HS-27A (cell line): Measurements from ENCODE around the gene FXYD6.

Experiments
- DNase-seq: peaks from one replicate; pipeline ENCODE4 v3.0.0-alpha.2; 2012; ENCODE audit warnings: low read depth, missing footprints

Gene FXYD6

DNA sequence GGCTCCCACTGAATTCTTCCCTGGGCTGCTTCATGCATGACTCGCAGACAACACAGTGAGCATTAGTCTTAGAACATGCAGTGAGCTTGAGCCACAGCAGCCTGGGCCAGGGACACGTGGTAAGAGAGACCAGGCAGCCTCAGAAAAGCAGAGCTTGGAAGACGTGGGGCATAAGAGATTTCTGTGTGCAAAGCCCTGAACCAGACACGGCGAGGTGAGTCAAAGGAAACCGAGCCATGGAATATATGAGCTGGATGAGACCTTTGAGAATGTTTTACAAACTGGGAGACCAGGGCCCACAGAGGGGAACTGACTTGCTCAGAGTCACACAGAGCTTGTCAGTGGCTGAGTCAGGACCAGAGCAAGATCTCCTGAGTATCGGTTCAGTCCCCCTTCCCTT lies 8.5 kb upstream of the FXYD6 start:
- no peak for DNase-seq

DNA sequence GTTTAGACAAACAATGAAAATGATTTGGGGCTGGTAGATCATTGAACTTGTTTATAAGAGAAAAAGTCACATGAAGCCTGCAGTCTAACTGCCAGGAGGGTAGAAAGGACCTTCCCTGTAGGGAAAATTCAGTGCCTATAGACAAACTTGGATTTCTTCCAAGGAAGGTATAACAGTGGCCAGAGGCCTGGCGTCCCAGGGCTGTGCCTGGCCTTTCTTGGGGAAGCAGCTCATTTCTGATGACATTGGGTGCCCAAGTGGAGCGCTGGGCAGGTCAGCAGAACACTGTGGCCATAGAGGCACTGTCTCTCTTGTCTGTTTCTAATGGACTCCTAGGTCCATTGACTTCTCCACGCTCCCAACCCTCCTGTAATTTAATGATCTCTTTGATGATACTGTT lies 6.6 kb upstream of the FXYD6 start:
- no peak for DNase-seq

DNA sequence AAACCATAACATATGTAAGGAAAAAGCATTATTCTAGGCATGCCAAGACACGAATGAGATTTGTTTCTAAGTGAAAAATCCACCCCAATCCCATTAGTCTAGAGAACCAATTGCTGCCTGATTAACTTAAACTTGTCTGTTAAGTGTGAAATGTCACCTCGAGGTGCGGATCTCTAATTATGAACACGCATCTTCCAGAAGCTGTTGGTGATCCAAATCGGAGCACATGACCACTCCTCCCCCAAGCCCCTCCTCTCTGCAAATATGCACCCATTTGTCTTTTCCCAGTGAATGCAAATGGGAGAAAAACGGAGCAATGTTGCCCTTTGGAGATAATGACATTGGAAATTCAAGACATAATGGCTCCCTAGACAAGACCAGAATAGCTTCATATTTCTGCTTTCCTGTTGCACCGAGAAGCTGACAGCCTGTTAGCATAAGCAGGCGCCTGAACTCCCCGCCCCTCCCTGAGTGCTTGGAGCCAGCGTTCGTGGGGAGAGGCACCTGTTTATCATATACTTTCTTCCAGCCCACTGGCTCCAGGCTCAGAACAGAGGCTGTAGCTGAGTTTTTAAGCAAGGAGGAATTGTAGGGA lies 6.0 kb upstream of the FXYD6 start:
- no peak for DNase-seq

DNA sequence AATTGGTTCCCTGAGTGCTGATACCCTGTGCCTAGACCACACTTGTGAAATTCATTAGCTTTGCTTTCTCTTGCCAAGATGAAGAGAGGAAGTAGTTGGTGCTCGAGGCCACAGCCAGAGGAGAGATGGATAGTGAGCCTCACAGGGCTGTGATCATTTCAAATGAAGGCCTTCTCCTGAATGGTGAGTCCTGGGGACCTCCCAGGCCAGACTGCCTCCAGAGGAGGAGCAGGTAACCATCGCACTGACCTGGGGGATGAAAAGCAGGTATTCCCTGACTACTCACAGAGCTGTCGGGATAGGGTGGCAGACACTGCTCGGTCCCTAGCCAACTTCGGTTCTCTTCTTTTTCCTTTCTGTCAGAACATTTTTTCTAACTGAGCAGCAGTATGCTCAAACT lies 4.8 kb upstream of the FXYD6 start:
- no peak for DNase-seq

DNA sequence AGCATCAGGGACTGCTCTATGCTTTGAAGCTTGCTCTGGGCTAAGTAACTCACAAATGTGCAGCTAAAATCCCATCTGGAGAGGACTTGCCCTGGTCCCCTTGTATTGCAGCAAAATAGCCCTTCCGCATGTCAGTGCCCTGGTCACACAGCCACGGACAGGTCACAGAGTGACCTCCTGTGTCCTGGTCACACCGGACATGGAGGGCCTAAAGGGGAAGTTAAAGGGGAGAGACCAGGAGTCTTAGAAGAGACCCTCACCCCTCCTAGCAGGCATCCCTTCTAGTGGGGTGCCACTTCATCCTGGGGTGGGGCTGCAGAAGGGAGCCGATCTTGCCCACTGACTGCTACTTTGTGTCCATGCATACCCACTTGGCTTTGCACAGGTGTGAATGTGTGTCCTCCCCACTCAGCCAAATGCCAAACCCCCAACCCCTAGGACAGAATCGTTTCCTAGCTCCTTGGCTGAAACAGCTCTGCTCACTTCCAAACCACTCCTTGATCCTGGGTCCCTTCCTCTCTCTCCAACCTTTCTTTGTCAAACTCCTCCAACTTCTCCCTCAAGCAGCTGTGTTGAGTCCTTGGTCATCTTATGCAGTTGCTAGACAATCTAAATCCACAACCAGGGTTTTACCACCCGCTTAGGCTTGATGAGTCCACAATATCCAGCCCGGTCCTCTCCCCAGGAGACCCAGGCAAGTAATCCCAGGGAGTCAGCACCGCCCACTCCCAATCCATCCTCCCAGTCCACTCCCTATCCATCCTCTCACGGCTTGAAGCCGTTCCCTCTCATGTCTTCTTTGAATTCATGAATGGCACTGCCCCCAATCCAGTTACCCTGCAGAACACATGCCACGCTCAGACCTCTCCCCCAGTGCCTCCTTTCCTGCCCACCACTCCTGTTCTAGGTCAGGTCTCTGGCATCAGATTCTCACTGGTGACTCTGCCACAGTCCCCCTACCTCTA lies 3.3 kb upstream of the FXYD6 start:
- no peak for DNase-seq

DNA sequence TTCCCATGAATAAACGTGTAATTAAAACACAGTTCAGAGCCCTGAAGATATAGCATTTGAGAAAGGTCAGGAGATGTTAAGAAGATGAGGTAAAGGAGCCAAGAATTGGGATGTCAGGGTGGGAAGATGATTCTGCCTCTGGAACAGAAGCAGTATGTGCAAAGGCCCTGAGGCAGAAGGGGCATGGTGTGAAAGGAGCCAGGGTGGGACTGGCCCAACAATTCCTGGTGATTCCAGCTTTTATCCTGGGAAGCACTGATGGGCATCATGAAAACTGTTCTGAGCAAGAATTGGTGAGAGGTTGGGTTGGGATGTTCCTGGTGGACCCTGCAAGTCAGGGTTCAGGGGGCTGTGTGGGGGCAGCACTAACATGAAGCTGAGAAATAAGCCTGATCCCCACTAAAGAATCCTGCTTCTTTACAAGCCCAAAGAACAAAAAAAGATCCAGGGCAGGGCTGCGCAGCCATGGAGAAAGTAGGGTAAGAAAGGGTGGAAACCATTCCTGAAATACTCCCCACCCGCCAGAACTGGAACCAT lies 2.5 kb upstream of the FXYD6 start:
- DNase-seq, result no peak

DNA sequence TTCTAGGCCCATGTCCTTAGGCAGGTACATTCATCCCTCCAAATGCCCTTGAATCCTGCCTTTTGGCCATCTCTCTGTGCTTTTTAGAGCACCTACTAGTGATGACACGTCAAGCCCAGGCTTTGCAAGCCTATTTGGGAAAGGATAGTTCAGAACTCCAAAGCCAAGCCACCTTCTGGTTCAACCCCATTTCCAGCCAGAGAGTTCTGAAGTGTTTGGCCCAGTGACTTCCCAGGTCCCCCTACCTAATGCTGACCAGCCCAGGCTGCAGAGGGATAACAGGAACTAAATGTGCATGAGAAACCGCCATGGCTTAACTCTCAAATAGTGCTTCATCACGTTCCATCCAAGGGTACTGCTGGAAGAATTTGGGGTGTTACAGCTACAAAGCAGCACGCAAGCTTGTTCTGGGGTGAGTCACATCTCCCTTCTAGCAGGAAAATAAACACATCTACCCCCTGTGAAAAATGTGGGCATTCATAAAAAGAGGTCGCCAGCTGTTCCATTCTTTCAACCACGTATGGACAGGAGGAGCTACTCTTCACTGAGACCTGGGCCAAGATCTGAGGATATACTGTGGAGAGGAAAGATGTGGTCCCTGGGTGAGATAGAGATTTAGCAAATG lies 2.0 kb upstream of the FXYD6 start:
- DNase-seq, result no peak

DNA sequence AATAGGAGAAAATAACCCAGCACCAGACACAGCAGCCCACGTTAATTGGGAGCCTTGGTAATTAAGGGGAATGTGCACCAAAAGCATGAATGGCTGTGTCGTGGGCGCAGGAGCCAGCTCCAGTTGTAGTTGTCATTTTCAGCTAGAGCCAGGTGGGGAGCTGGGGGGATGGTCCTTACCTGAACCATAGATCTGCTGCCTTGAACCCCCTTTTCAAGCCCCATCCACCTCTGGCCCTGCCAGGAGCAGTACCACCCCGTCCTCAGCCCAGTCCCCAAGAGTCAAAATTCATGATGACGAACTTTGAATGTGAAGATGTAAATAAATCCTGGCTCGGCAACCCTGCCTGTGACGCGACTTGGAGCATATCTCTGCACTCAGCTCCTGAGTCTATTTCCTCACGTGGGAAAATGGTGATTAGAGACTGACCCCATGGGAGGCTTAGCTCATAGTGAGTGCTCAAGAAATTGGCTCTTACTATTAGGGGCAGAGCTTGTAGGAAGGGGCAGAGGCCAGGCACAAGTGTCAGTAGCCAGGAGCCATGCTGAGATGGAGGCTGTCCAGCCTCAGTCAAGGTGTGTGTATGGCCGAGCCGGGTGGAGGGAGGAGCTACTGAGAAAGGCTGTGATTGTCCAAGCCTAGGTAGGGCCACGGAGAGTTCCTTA lies 794 bp upstream of the FXYD6 start:
- no peak for DNase-seq

DNA sequence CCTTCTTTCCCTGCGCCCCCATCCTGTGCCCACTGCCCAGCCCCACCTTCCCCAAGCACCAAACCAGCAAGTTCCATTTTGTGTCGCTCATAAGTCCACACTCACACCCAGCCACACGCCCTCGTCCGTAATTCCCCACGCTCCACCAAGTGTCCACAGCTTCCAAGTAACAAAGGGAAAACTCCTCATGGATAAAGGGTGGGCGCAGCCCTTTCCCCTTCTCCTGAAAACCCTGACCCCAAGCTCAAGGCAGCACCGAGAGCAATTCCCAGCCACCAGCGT lies 458 bp downstream of the FXYD6 start:
- no peak for DNase-seq

DNA sequence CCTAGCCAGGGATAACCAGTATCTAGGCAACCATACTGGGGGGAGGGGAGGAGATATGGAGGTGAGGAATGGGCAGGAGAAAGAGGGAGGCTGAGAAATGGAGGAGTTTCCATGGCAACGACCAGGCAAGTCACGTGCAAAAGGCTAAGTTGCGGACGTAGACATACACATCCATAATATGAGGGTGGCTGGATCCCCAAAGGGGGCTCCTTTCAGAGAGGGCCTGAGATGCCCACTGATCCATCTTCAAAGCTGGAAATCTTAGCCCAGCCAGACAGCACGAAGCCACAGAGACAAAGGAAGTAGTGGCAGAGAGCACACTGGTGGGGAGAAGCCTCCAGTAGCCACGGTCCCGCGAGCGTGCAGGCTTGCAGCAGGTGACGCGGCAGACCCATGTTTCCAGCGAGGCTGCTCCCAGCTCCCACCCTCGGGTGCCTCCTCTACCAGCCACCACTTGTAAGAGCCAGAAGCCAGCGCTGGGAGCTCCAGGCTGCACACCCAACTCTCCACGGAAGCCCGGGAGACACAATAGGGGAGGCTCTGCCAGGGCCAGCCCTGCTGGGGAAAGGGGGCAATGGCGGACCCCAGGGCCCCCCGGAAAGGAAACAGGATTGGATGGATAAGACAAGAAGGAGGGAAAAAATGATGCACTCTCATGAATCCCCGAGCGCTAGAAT lies 938 bp downstream of the FXYD6 start:
- DNase-seq, result no peak

DNA sequence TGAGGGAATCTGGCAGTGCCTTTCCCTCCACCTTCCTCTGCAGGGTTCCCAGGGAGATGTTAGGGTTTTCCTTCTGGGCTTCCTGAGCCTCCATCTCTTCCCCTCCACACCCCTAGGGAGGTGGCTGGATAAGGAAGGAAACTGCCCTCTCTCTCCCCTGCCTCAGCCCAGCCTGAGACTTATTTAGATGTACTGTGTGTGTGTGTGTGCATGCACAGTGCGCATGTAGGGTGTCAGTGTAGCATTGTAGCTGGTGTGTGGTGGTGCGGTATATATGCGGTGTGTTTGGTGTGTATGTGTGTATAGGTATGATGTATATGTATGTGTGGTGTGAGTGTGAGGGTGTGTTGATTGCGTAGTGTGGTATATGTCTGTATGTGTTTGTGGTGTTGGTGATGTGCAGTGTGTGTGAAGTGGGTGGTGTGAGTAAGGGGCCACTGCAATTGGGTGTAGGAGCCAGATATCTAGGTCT lies 1.5 kb downstream of the FXYD6 start:
- DNase-seq, result no peak

DNA sequence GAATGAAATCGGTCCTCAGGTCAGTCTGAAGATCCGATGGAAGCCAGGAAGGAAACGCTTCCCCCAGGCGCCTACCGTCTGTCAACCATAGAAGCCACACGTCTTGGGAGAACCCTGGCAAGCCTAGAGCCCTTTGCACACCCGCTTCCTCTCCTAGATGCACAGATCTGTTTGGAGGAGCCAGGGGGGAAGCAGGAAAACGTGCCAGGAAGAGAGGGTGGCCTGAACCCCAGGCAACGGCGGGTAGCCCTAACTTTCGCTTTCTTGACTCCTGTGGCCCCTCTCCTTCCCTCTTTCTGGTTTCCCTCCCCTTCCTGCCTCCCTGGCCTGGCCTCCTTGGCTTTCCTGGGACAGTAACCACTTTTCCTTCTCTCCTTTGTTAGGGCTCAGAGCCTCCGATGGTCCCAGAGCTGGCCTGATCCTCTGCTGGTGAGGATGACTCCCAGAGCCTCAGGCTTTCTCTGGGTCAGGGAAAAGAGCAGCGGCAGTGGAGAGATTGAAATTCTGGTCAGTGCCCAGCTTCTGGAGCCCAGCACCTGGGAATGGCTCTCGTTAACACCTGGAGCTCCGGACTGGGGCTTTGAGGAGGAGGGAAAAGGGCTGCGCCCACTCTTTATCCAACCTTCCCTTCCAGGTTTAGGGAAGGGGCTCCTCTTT lies 2.1 kb downstream of the FXYD6 start:
- DNase-seq, result no peak

DNA sequence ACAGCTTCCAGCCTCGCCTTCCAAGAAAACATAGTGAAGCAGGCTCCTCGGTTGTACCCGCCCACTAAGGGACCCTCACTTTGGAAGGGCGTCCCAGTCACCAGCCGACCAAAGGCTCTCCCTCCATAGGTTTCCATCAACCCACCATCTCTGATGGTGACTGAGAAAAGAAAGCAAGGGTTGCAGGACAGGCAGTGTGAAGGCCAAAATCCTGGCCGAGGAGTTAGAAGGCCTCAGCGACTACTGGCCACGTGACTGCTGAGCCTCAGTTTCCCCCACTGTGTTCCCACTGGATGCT lies 2.7 kb downstream of the FXYD6 start:
- no peak for DNase-seq

DNA sequence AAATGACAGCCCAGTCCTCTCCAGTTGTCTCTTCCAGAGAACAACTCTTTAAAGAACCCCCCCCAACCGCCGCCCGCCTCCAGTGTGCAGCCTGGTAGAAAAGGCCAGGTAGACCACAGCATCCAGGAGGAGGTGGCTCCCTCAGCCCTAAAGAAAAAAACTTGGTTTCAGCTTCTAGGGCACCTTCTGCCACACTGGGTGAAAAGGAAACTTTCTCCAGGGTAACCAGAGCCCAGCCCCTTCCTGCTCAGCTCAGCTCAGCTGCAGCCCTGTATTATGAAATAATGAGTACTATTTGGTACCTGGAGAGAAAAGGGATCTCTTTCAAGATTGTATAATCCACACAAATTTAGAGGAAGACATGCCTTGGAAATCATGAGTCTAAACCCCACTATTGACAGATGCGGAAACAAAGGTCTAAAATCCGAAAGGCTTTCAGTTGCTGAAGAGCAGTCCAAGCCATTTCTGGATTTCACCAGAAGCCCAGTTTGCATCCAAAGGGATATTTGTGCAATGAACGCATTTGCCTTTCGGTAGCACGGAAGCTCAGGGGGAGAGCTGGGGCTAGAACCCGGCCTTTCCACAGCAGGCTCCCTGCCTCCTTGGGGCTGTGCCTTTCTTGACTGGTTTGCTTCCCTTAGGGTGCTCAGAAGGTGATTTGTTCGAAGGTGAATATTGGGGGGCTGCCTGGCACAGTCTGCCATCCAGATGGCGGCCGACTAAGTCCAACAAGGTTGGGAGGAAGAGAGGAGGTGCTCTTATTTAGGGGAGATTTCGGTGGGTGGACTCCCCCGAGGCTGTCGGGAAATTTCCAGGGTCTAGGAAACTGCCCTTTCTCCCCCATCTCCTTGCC lies 3.3 kb downstream of the FXYD6 start:
- no peak for DNase-seq

DNA sequence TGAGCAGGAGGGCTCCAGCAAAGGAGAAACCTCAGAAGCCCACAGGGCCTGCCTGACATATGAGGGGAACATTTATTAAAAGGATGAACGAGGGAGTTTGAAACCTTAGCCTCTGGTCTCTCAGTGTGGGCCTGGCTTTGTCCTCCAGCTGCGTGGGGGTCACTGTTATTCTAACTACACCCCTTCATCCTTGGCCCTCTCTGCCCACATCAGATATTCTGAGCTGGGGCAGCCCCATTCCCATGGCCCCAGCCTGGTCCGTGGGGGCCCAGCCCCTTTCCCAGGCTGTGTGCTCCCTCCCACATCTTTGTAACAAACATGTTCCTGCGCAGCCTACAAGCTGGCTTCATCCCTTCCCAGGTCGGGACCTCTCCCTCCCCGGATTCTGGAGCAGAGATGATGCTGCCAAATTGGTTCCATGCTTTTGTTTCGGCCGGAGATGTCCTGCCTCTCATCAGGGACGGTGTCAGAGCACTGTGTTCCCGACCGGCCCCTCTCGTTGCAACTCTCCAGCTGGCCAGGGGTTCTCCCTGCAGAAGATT lies 4.0 kb downstream of the FXYD6 start:
- no peak for DNase-seq

DNA sequence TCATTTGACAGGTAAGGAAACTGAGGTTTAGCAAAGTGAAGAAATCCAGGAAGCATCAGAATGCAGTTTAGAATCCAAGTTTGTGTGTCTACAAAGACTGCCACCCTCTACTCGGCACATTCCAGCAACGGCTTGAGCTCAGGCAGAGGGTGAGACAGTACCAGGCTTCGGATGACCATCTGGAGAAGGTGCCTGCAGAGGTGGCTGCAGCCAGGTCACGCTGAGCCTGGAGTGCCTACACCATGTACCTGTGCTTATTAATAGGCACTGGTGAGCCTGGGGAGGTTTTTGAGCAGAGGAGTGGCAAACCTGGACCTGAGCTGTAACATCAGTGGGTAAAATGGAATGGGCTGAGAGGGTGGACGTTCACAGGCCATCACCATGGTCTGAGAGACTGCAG lies 4.7 kb downstream of the FXYD6 start:
- DNase-seq, result no peak

DNA sequence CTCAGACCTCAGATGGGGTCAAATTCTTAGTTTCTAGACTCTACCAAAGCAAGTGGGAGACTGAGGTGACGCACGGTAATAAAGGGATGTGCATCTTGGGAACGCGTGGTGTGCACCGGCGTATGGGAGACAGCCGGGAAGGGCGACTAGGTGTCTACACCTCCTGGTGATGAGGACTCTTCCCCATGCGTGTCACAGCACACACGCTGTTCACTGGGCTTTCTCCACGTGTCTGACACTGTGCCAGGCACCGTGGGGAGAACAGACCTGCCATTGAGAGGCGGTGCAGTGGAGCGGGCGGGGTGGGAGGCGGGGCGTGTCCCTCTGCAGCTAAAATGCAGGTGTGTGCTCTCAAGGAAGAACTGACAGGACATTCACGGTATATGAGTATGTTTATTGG lies 5.3 kb downstream of the FXYD6 start:
- DNase-seq, result no peak

DNA sequence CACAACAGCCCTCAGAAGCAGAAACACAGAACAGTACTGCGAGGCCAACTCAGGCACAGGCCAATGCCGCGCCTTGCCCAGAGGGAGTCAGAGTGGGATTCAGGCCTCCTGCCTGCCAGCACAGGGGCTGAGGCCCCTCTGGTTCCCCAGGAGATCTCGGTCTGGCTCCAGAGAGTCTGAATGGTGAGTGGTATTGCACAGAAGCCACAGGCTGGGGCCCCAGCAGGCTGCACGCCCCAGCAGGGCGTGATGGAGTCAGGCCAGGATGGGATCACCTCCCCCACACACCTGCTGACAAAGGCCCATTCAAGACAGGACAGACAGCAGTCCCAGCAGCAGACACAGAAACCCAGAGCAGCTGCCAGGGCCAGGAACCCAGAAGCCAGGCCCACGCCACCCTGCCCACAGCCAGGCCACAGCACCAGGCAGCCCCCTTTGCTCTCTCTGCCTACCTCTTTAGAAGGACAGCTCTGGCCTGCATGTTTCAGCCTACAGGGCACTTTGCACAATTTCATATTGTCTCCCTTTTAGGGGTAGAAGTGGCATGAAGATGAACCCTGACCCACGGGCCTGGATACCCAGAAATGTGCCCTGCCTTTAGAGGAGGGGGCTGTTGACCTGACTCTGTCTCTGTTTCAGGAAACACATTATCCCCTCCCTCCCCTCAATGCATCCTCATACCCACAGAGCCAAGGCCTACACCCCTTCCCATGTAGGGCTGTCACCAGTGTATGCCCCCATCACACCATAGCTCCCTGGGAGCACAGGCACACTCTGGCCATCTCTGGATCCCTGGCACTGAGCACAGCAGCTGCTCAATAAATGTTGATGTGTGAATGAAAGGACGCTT lies 6.1 kb downstream of the FXYD6 start:
- DNase-seq, result no peak

DNA sequence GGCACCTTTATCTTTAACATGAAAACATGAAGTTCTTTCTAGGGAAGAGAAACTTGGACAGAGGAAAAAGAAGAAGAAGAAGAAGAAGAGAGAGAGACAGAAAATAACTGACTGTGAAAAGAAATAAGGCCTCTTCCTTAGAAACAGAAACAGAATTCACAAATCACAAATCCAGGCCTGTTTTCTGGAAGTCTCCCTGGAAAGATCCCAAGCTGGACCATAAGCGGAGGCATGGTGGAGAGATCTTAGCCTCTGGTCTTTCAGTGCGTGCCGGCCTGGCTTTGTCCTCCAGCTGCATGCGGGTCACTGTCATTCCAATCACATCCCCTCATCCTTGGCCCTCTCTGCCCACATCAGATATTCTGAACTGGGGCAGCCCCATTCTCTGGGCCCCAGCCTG lies 6.9 kb downstream of the FXYD6 start:
- no peak for DNase-seq
